Measurements from ENCODE around the gene MLLT10. TPM values are rescaled to one million over a fixed set of nuclear protein-coding genes. Genes with fewer than 3 reads are reported as not detected.

MLLT10 gene
- total and polyA plus RNA-seq, 9 of the 15 experiments (the other 6 are each of a cell fraction or from before 2014, with no cell fraction given) = 18.8 to 81.4 (median 64.2) TPM

DNA sequence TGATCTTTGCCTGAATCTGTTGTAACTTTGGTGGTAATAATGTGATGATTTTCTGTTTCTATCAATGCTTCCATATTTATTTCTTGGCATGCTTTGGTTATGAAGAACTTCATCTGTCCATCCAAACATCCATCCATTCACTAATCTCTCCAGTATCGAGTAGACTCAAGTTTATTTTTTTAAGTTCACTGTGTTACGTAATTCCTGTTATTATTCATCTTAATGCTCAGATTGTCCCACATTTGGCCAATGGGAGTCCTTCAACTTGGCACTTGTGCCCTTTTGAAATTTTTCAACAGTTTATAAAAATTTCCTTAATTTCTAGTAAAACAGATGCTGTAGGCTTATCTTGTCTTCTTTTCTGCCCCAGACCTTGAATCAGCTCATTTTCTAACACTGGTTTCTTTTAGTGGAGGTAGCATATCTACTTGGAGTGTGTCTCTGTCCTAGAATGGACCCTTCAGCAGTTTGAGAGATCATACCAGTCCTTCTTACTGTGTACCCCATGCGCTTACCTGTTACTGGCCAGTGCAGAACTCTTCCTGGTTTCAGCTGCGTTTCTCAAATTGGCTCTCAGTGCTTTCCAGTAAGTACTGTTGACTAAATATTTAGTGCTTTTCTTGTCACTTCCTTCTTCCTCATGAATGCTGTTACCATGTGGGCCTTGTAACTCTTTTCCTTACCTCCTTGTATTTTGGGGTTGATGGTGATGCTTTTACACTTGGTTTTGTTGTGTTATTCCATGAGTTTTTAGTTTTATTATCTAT, 100.8 kb downstream of the MLLT10 start (continued):
- no peak for TF ChIP-seq ZFP36 (IDR thresholded peaks at IDR 0.05; ENCODE audit: low read depth, low read length, partially characterized antibody)

DNA sequence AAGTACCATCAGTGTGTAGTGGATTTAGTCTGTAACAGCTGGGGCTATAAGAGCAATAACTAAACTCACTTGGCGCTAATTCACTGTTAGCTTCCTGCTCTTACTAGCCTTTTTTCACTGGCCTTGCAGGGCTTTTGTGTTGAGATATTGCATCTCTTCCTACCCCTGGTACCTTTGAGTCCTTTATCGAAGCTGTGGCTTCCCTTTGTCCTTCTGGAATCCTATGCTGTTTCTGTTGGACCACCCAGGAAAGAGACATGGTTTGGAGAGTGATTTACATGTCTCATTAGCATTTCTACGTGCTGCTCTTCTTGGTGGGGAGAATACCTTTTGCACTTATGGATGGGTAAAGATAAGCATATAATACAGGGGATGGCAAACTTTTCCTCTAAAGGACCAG, 103.8 kb downstream of the MLLT10 start:
- CTCF ChIA-PET (ENCODE audit: low intra/inter-chr PET ratio) = no interaction called here
- no peak for DNase-seq (ENCODE audit: extremely low read depth in 1 of 4, low spot score in 3 of 4)
- WGBS (ENCODE audit: insufficient coverage, low coverage, missing lambda C conversion rate) = 96% methylated on average over 3 of the region's 3 CpGs
- TF ChIP-seq KDM4B (IDR thresholded peaks at IDR 0.05; ENCODE audit: borderline replicate concordance in 2 of 2, low read depth in 1 of 2) (no peak), MBD2 (IDR thresholded peaks at IDR 0.05; ENCODE audit: borderline replicate concordance, low read depth) (no peak), FOSL1 (tag; conservative IDR thresholded peaks at IDR 0.05) (no peak), ZBTB1 (CRISPR knock-in tag; IDR thresholded peaks at IDR 0.05; ENCODE audit: borderline replicate concordance, low read depth) (no peak), U2AF1 (optimal IDR thresholded peaks at IDR 0.05; ENCODE audit: low read depth, low read length) (no peak), MEF2D (tag; conservative IDR thresholded peaks at IDR 0.05; ENCODE audit: low read depth) (no peak), ZNF12 (CRISPR knock-in tag; IDR thresholded peaks at IDR 0.05) (no peak), ELK3 (CRISPR knock-in tag; IDR thresholded peaks at IDR 0.05) (no peak), CHAMP1 (IDR thresholded peaks at IDR 0.05) (no peak)
- TF ChIP-seq, protein P1, sequence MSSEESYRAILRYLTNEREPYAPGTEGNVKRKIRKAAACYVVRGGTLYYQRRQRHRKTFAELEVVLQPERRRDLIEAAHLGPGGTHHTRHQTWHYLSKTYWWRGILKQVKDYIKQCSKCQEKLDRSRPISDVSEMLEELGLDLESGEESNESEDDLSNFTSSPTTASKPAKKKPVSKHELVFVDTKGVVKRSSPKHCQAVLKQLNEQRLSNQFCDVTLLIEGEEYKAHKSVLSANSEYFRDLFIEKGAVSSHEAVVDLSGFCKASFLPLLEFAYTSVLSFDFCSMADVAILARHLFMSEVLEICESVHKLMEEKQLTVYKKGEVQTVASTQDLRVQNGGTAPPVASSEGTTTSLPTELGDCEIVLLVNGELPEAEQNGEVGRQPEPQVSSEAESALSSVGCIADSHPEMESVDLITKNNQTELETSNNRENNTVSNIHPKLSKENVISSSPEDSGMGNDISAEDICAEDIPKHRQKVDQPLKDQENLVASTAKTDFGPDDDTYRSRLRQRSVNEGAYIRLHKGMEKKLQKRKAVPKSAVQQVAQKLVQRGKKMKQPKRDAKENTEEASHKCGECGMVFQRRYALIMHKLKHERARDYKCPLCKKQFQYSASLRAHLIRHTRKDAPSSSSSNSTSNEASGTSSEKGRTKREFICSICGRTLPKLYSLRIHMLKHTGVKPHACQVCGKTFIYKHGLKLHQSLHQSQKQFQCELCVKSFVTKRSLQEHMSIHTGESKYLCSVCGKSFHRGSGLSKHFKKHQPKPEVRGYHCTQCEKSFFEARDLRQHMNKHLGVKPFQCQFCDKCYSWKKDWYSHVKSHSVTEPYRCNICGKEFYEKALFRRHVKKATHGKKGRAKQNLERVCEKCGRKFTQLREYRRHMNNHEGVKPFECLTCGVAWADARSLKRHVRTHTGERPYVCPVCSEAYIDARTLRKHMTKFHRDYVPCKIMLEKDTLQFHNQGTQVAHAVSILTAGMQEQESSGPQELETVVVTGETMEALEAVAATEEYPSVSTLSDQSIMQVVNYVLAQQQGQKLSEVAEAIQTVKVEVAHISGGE (CRISPR knock-in tag; IDR thresholded peaks at IDR 0.05) = no peak

More for the DNA sequence above, 103.8 kb downstream of the MLLT10 start:
- no peak for ATAC-seq
- Histone ChIP-seq H3K9me1 (ENCODE audit: control insufficient read depth, insufficient read depth, low read length) (no peaks in the 10 kb centered on the region), H2AFZ (ENCODE audit: low read depth, low read length) (no peak overlapping the region), H3K27me3 (ENCODE audit: control insufficient read depth in 2 of 2, insufficient read depth in 2 of 2, low read length in 2 of 2) (no peaks in the 10 kb centered on the region), H3K4me3 (no peak overlapping the region), H3K9ac (ENCODE audit: insufficient read depth in 1 of 2, low read depth in 2 of 2, low read length in 2 of 2) (no peak overlapping the region), H3K36me3 (ENCODE audit: control insufficient read depth, insufficient read depth, low read length) (peaks cover 64% of the 10 kb centered on the region), H3K27ac (ENCODE audit: extremely low read depth, low read depth, low read length) (no peak overlapping the region), H3K4me1 (replicated peaks in 1 of 2; ENCODE audit: control insufficient read depth in 2 of 2, insufficient read depth in 2 of 2, low read length in 2 of 2) (no peaks in the 10 kb centered on the region), H4K20me1 (replicated peaks; ENCODE audit: control insufficient read depth, insufficient read depth, low read length) (0 out of 2 replicates have a peak, but pooled peaks cover 4% of the 10 kb centered on the region), H3K4me2 (ENCODE audit: insufficient read depth, low read length) (no peak overlapping the region), H3K79me2 (ENCODE audit: control insufficient read depth, insufficient read depth, low read length) (peaks cover 38% of the 10 kb centered on the region; the same call in 2 of the 3 replicates), H3K9me3 (replicated peaks; ENCODE audit: control insufficient read depth, insufficient read depth, low read depth, low read length) (no peaks in the 10 kb centered on the region)
- intact Hi-C loops (cut with micrococcal nuclease) (no loop called here), in situ Hi-C loops (cut with MboI) (no loop called here)
- no TSS peak for BruUV-seq (replicated peaks)
- FAIRE-seq = no peak
- POLR2A ChIA-PET = interaction anchor here (1.7 kb wide), 1 partner anchor 11 kb away, joined by 6 read pairs; no protein-coding TSS in a partner anchor
